Measurements from ENCODE around the gene FARP1. TPM values are rescaled to one million over a fixed set of nuclear protein-coding genes. Genes with fewer than 3 reads are reported as not detected.

FARP1 gene
- total and polyA plus RNA-seq, 2 of the 8 experiments (the other 6 are each of a cell fraction or from before 2014, with no cell fraction given) = 24.7 to 104 TPM

DNA sequence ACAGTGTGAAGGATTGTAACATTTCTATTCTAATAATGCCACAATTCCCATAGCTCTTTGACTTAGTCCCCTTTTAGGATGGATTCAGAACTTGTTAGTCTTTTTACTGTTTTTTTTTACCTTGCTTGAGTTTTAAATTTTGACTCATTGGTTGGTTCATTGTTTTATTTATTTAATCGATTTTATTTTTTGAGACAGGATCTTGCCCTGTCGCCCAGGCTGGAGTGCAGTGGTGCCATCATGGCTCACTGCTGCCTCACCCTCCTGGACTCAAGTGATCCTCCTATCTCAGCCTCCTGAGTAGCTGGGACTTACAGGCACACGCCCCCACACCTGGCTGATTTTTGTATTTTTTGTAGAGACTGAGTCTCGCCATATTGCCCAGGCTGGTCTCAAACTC, 39.3 kb downstream of the FARP1 start (continued):
- no peak for TF ChIP-seq EZH2 (IDR thresholded peaks at IDR 0.05; ENCODE audit: low read depth, low read length, severe bottlenecking)

All from H1 (cell line).